Stimulated activated CD8-positive, alpha-beta memory T cell treated with anti-CD3 and anti-CD28 coated beads, Interleukin-7, amount 100 ng/mL, for 24 hours (primary cell): ENCODE data around the gene INSR.

ENCODE experiments used
- DNase-seq: peaks from one replicate; pipeline ENCODE4 v3.0.0-alpha.2; 2020; ENCODE audit warnings: low read depth

The INSR gene

GRCh38 chr19:7295912-7296536, 1.8 kb upstream of the INSR start:
- DNase-seq = no peak

- DNase-seq = no peak
These were observed 471 bp upstream of the INSR start for GRCh38 chr19:7294558-7295212.

- no peak for DNase-seq
These were observed 1.1 kb downstream of the INSR start for GRCh38 chr19:7292950-7293761.

- no peak for DNase-seq
These were observed 1.8 kb downstream of the INSR start for GRCh38 chr19:7292352-7292949.

GRCh38 chr19:7288977-7289376, 5.2 kb downstream of the INSR start:
- DNase-seq = no peak

- no peak for DNase-seq
These were observed 6.1 kb downstream of the INSR start for GRCh38 chr19:7288131-7288530.

- DNase-seq = no peak
These were observed 6.5 kb downstream of the INSR start for GRCh38 chr19:7287722-7288121.

- DNase-seq = no peak
These were observed 13.1 kb downstream of the INSR start for GRCh38 chr19:7280940-7281666.

- DNase-seq = no peak
These were observed 21.2 kb downstream of the INSR start for GRCh38 chr19:7272856-7273578.

- DNase-seq = no peak
These were observed 25.5 kb downstream of the INSR start for GRCh38 chr19:7268705-7269098.

- no peak for DNase-seq
These were observed 26.2 kb downstream of the INSR start for GRCh38 chr19:7267792-7268704.

- DNase-seq = no peak
These were observed 27.4 kb downstream of the INSR start for GRCh38 chr19:7266832-7267231.

- DNase-seq = no peak
These were observed 28.3 kb downstream of the INSR start for GRCh38 chr19:7265963-7266362.

GRCh38 chr19:7264858-7265257, 29.4 kb downstream of the INSR start:
- no peak for DNase-seq

GRCh38 chr19:7263521-7263920, 30.7 kb downstream of the INSR start:
- no peak for DNase-seq

- DNase-seq = no peak
These were observed 31.1 kb downstream of the INSR start for GRCh38 chr19:7263066-7263465.

- DNase-seq = no peak
These were observed 31.7 kb downstream of the INSR start for GRCh38 chr19:7262470-7262869.

- DNase-seq = no peak
These were observed 34.1 kb downstream of the INSR start for GRCh38 chr19:7260161-7260560.

- DNase-seq = no peak
These were observed 35.3 kb downstream of the INSR start for GRCh38 chr19:7258840-7259395.
